ENCODE measurements around the gene SHMT2.

DNA sequence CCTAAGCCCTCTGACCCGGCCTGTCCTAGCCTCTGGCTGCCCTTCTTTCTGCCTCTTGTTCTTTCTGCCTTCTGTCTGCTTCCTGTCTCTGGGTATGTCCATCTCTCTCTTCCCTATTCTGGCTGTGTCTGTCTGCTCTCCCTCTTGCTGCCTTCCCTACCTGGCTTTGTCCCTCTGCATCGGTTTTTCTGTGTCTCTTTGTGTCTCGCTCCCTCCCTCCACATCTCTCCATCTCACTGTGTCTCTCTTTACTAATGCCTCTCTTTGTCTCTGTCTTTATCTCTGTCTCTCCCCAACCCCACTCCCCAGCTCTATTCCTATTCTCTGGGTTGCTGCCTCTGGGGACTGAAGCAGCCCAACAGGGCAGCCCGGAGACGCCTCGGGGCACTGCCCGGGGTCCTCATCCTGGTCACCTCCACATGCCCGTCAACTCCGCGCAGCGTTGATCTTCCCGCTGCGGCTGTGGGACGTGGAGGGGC lies 10.1 kb downstream of the SHMT2 start:
- TF ChIP-seq, protein P1, sequence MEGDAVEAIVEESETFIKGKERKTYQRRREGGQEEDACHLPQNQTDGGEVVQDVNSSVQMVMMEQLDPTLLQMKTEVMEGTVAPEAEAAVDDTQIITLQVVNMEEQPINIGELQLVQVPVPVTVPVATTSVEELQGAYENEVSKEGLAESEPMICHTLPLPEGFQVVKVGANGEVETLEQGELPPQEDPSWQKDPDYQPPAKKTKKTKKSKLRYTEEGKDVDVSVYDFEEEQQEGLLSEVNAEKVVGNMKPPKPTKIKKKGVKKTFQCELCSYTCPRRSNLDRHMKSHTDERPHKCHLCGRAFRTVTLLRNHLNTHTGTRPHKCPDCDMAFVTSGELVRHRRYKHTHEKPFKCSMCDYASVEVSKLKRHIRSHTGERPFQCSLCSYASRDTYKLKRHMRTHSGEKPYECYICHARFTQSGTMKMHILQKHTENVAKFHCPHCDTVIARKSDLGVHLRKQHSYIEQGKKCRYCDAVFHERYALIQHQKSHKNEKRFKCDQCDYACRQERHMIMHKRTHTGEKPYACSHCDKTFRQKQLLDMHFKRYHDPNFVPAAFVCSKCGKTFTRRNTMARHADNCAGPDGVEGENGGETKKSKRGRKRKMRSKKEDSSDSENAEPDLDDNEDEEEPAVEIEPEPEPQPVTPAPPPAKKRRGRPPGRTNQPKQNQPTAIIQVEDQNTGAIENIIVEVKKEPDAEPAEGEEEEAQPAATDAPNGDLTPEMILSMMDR (conservative IDR thresholded peaks at IDR 0.05) = no peak
- no peak for TF ChIP-seq EZH2 (IDR thresholded peaks at IDR 0.05; ENCODE audit: low read depth)

All from PC-9 (cell line).